HEK293T (cell line): Measurements from ENCODE around the gene CTSW.

ENCODE experiments used
- ARNT ChIP-seq: fragments of 450-650 bp; IDR thresholded peaks from 2 replicates; pipeline ENCODE4 v1.6.1; 2017; ENCODE audit warnings: mild to moderate bottlenecking
- BHLHE40 ChIP-seq: fragments of 450-650 bp; IDR thresholded peaks from 2 replicates; pipeline ENCODE4 v1.6.1; 2016; ENCODE audit warnings: mild to moderate bottlenecking, moderate library complexity, borderline replicate concordance
- FOXA1 ChIP-seq: fragments of 450-650 bp; IDR thresholded peaks from 2 replicates; pipeline ENCODE4 v1.6.1; 2016; ENCODE audit warnings: mild to moderate bottlenecking
- FOXK2 ChIP-seq: fragments of 450-650 bp; IDR thresholded peaks from 2 replicates; pipeline ENCODE4 v1.6.1; 2016; ENCODE audit warnings: mild to moderate bottlenecking
- FOXM1 ChIP-seq: fragments of 450-650 bp; IDR thresholded peaks from 2 replicates; pipeline ENCODE4 v1.6.1; 2017; ENCODE audit warnings: mild to moderate bottlenecking, borderline replicate concordance
- NFRKB ChIP-seq: fragments of 450-650 bp; IDR thresholded peaks from 2 replicates; pipeline ENCODE4 v1.6.1; 2016; ENCODE audit warnings: mild to moderate bottlenecking, moderate library complexity
- SUZ12 ChIP-seq: fragments of 450-650 bp; IDR thresholded peaks from 2 replicates; pipeline ENCODE4 v1.6.1; 2016; ENCODE audit warnings: mild to moderate bottlenecking
- TARDBP ChIP-seq: fragments of 450-650 bp; IDR thresholded peaks from 2 replicates; pipeline ENCODE4 v1.6.1; 2016
- ZNF384 ChIP-seq: fragments of 450-650 bp; IDR thresholded peaks from 2 replicates; pipeline ENCODE4 v1.6.1; 2016
- TF ChIP-seq, protein P1 (sequence below): fragments of 450-650 bp; IDR thresholded peaks from 2 replicates; pipeline ENCODE4 v1.6.1; 2016

DNA sequence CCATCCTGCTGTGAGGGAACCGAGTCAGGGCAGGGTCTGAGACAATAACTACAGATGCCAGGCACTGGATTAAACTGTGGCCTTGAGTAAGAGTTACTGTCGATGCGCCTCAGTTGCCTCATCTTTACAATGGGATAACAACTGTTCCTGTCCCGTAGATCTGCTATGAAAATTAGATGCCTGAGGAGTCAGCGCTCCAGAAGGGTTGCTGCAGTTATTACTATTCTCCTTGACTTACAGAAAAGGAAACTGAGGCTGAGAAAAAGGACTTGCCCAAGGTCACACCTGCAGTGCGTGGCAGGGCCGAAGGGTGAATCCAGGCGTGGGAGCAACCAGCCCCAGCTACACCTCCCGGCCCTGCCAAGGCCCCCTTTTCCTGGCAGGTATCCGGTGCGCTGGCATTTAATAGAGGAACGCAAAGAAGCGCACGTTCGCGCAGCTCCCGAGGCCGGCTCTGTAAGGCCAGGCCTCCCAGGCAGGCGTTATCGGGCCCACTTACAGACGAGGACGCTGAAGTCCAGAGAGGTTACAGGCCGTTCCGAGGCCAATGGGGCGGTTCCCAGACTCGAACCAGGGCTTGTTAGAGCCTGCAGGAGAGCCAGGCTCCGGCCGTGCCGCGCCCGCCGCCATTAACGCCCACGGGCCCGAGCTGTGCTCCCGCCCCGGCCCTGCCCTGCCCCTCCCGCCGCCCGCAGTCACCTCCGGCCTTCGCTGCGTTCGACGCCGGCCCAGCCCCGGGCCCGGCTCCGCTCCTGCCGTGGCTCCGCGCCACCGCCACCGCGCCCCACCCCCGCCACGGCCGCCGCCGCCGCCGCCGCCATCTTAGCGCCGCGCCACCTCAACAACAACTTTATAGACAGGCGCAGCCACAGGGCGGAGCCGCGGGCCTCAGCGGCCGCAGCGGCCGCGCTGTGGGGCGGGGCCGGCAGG is 38.8 kb downstream of the CTSW start, which contains the start of gene C11orf68:
- TF ChIP-seq, protein P1, sequence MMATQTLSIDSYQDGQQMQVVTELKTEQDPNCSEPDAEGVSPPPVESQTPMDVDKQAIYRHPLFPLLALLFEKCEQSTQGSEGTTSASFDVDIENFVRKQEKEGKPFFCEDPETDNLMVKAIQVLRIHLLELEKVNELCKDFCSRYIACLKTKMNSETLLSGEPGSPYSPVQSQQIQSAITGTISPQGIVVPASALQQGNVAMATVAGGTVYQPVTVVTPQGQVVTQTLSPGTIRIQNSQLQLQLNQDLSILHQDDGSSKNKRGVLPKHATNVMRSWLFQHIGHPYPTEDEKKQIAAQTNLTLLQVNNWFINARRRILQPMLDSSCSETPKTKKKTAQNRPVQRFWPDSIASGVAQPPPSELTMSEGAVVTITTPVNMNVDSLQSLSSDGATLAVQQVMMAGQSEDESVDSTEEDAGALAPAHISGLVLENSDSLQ, result no peak
- no peak for TF ChIP-seq ZNF384
- no peak for TF ChIP-seq FOXA1
- TF ChIP-seq NFRKB, result no peak
- no peak for TF ChIP-seq TARDBP
- TF ChIP-seq FOXM1, result no peak
- no peak for TF ChIP-seq SUZ12
- TF ChIP-seq ARNT, result no peak
- TF ChIP-seq BHLHE40, result no peak
- TF ChIP-seq FOXK2, result no peak
